AG04450 (cell line): ENCODE results near the gene BEST4. TPM values are rescaled to one million over a fixed set of nuclear protein-coding genes. Genes with fewer than 3 reads are reported as not detected.

Experiments used
- CTCF ChIA-PET: fragments of 300-600, 350-600 bp; formaldehyde crosslinking; extraction: SDS; loops from one replicate; lab custom pipeline; 2022; ENCODE audit warnings: antibody characterized with exemption, inconsistent platforms; lab: Charles Lee
- POLR2A ChIA-PET: fragments of 350-600 bp; formaldehyde crosslinking; extraction: SDS; loops from one replicate; lab custom pipeline; 2021; ENCODE audit warnings: antibody characterized with exemption, inconsistent platforms; lab: Yijun Ruan, JAX
- DNase-seq: peaks from one replicate; pipeline ENCODE4 v3.0.0-alpha.2; 2011; ENCODE audit warnings: low read depth, low spot score
- H3K27ac ChIP-seq: one replicate; pipeline ENCODE4 v1.5.1; 2012; ENCODE audit warnings: low read depth, low read length, control low read depth
- H3K27me3 ChIP-seq: one replicate; pipeline ENCODE4 v1.6.0; 2012; ENCODE audit warnings: low read length; ENCODE audit not compliant: control insufficient read depth, insufficient read depth
- H3K4me3 ChIP-seq: 2 replicates; pipeline ENCODE4 v1.5.1; 2011; ENCODE audit warnings: mild to moderate bottlenecking, low read depth, low read length, control low read depth
- H3K9me3 ChIP-seq: 2 replicates; pipeline ENCODE4 v1.5.1; 2012; ENCODE audit warnings: low read length; ENCODE audit not compliant: control insufficient read depth, insufficient read depth
- polyA minus RNA-seq: library from RNA; depleted of rRNA, polyadenylated mRNA; stranded (reverse); fragments of >200 nt; gene quantifications from 2 replicates; pipeline ENCODE4 v1.2.3, GENCODE V29; 2011; rRNA and poly(A)+ RNA removed
- polyA plus RNA-seq: library from polyadenylated mRNA; depleted of rRNA; stranded (reverse); fragments of >200 nt; gene quantifications from 2 replicates; pipeline ENCODE4 v1.2.3, GENCODE V29; 2011; rRNA removed
- TF ChIP-seq, protein P1 (sequence below): IDR thresholded peaks from 2 replicates; pipeline ENCODE4 v1.5.1; 2011; ENCODE audit warnings: low read depth, low read length, control low read depth, inconsistent platforms

Gene BEST4
- 0.07 and 0.17 TPM in 2 replicates for polyA plus RNA-seq
- not detected in 2 replicates for polyA minus RNA-seq

DNA sequence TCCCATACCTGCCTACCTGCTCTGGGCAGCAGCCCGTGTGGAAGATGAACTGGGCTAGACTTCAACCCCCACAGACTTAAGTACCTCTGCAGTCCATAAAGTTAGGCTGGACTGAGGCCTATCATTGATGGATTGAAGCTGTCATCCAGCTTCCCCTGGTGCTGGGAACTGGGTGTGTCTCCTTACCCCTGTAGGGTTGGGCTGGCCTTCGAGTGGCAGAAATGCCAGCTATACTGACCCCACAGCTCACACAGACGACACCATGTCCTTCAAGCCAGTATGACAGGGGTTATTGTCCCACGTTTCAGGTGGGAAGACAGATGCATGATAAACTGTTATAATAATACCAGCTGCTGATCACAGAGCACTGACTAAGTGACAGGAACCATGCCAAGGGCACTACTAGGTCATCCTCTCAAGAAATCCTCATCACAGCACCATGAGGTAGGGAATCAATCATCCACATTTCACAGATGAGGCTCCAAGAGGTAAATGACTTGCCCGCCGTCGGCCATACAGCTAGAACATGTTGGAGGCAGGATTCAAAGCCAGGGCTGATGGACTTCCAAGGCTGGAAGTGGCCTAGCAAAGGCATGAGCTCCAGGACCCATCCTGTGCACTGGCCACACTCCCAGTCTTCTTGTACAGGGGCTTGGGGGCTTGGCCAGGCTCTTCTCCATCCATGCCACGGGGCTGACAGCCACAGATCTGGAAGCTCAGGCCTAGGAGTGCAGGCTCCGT is at the start of gene BEST4:
BEST4 (minus strand) TSS at position 51 of the 741 bp plus-strand sequence. CDS start 465 bp downstream, outside the sequence.
- ChIA-PET POLR2A (interaction anchor here (1.1 to 2.9 kb wide), 2 partner anchors 13 to 31 kb away, joined by 4 to 16 read pairs; partner anchors contain the start of gene RPS8), CTCF (interaction anchor here (1.6 to 1.7 kb wide), 3 partner anchors 12 to 226 kb away, joined by 3 to 10 read pairs (median 5); partner anchors contain the start of gene PLK3)
- TF ChIP-seq, protein P1, sequence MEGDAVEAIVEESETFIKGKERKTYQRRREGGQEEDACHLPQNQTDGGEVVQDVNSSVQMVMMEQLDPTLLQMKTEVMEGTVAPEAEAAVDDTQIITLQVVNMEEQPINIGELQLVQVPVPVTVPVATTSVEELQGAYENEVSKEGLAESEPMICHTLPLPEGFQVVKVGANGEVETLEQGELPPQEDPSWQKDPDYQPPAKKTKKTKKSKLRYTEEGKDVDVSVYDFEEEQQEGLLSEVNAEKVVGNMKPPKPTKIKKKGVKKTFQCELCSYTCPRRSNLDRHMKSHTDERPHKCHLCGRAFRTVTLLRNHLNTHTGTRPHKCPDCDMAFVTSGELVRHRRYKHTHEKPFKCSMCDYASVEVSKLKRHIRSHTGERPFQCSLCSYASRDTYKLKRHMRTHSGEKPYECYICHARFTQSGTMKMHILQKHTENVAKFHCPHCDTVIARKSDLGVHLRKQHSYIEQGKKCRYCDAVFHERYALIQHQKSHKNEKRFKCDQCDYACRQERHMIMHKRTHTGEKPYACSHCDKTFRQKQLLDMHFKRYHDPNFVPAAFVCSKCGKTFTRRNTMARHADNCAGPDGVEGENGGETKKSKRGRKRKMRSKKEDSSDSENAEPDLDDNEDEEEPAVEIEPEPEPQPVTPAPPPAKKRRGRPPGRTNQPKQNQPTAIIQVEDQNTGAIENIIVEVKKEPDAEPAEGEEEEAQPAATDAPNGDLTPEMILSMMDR = no peak
- Histone ChIP-seq H3K27me3 (peaks cover 2% of the 10 kb centered on the region), H3K27ac (no peak within 1 kb of the TSS), H3K9me3 (no peaks in the 10 kb centered on the region; the same call in 1 of the 2 replicates), H3K4me3 (no peak within 1 kb of the TSS)
- DNase-seq = no peak

DNA sequence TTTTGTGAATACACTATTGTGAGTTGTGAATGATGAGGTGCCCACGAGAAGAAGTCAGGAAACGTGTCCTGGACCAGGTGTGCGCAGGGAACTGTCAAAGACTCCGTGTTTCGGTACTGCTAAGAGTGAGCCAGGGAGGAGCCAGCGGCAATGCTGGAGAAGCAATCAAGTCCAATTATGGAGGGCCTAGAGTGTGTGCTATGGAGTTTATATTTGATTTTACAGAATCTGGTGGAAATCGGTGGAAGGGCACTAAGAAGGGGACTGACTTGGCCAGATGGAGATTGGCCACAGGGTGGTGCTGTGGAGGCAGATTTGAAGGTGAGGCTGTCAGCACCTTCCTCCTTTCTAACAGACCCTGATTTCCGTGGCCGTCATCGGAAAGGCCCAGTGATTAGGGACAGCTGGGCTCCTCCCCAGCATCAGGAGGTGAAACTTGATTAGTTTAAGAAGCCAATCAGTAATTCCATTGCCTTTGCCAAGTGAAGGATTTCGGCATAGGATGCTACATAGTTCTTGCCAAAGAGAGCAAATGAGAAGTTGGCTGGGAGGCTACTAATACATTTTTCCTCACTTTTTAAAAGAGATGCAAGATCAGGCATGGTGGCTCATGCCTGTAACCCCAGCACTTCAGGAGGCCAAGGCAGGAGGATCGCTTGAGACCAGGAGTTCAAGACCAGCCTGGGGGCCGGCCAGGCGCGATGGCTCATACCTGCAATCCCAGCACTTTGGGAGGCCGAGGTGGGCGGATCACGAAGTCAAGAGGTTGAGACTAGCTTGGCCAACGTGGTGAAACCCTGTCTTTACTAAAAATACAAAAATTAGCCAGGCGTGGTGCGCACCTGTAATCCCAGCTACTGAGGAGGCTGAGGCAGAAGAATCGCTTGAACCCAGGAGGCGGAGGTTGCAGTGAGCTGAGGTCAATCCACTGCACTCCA is 48.0 kb upstream of the BEST4 start:
- POLR2A ChIA-PET = interaction anchor here (1.4 kb wide), 1 partner anchor 175 kb away, joined by 3 read pairs; the partner anchor contains the start of gene HECTD3
- Histone ChIP-seq H3K27me3 (no peaks in the 10 kb centered on the region), H3K4me3 (no peak overlapping the region), H3K9me3 (no peaks in the 10 kb centered on the region), H3K27ac (no peak overlapping the region)
- peak; percentile 57 for DNase-seq
- TF ChIP-seq, protein P1 = peak; percentile 91
- CTCF ChIA-PET = interaction anchor here (0.6 to 3.4 kb wide), 15 partner anchors 12 to 464 kb away, joined by 3 to 30 read pairs (median 3); partner anchors contain the start of genes BTBD19, HECTD3 and UROD

DNA sequence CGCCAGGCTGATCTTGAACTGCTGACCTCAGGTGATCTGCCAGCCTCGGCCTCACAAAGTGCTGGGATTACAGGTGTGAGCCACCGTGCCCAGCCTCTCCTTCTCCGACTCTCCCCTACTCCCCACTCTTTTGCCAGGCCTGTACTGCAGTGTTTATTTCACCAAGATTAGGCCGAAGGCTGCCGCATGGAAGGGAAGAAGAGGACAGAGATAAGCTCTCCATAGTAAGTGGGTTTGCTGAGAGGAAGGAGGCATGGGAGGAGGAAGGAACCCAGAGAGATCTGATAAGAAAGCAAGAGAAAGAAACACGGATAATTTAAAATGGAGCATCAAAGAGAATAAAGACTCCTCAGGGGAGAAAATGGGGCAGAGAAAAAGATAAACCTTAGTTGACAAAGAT is 46.4 kb upstream of the BEST4 start:
- no peak overlapping the region for H3K27ac ChIP-seq
- no peaks in the 10 kb centered on the region; the same call in 1 of the 2 replicates for H3K9me3 ChIP-seq
- no peak overlapping the region for H3K4me3 ChIP-seq
- DNase-seq = no peak
- no peaks in the 10 kb centered on the region for H3K27me3 ChIP-seq
- CTCF ChIA-PET = interaction anchor here (1.0 to 3.4 kb wide), 3 partner anchors 122 to 466 kb away, joined by 3 to 30 read pairs (median 5); partner anchors contain the start of genes HECTD3 and UROD
- POLR2A ChIA-PET = no interaction called here
- TF ChIP-seq, protein P1 = no peak

DNA sequence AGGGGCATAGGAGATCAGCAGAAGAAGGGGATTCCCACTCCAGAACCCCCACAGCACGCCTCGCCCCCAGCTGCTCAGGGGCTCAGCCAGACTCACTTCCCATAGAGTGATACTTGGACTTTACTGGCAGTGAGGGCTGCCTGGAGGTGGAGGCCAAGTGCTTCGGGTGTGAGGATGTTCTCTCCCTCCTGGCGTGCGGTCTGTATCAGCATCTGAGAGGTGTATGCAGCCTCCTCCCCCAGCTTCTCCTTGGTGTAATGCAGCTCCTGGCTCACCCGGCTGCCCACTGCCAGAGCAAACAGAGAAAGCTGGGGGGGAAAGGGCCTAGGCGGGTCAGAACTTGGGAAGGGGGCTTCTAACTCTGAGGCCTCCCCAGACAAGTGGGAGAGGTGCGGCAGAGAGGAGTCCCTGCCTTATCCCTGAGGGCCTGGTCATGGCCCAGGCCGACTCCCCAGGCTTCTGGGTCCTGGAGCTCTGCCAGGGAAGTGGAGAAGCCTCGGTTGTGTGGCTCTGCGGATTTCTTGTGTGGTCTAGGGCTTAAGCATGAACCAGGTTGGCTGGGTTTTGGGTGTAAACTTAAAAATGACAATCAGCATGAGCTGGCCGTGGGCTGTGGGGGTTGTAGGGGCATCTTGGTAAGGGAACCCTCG is 44.2 kb upstream of the BEST4 start:
- Histone ChIP-seq H3K27ac (no peak overlapping the region), H3K9me3 (no peaks in the 10 kb centered on the region; the same call in 1 of the 2 replicates), H3K4me3 (no peak overlapping the region), H3K27me3 (no peaks in the 10 kb centered on the region)
- POLR2A ChIA-PET = interaction anchor here (1.2 kb wide), 1 partner anchor 13 kb away, joined by 3 read pairs; no protein-coding TSS in a partner anchor
- CTCF ChIA-PET = interaction anchor here (0.5 to 0.6 kb wide), 2 partner anchors 36 to 469 kb away, joined by 3 to 4 read pairs; no protein-coding TSS in a partner anchor
- no peak for DNase-seq
- TF ChIP-seq, protein P1 = no peak
